ENCODE results near the gene XYLT1. TPM values are rescaled to one million over a fixed set of nuclear protein-coding genes. Genes with fewer than 3 reads are reported as not detected.

XYLT1 gene
- total and polyA plus RNA-seq, 2 of the 8 experiments (the other 6 are each of a cell fraction or from before 2014, with no cell fraction given): 6.6 to 25.4 TPM

- TF ChIP-seq BRCA1 (IDR thresholded peaks at IDR 0.05; ENCODE audit: low read depth, low read length) (no peak), TBP (IDR thresholded peaks at IDR 0.05; ENCODE audit: low read depth, low read length) (no peak)
Observed at GRCh38 chr16:17414421-17414820, 56.3 kb downstream of the XYLT1 start (continued).

All from H1 (cell line).